Activated CD4-positive, alpha-beta memory T cell treated with anti-CD3 and anti-CD28 coated beads for 36 hours (primary cell): Measurements from ENCODE around the gene SIRT2. TPM values are rescaled to one million over a fixed set of nuclear protein-coding genes. Genes with fewer than 3 reads are reported as not detected.
A peak's percentile ranks its signal among the peaks of the same experiment; 100 is the strongest.

ENCODE experiments used
- CTCF ChIA-PET: fragments of 350-600 bp; sonication (Branson Sonifier 250); formaldehyde crosslinking; loops from one replicate; lab custom pipeline; 2021; ENCODE audit warnings: antibody characterized with exemption, inconsistent platforms; lab: Charles Lee
- POLR2A ChIA-PET: fragments of 350-600 bp; sonication (Branson Sonifier 250); formaldehyde crosslinking; loops from one replicate; lab custom pipeline; 2021; ENCODE audit warnings: antibody characterized with exemption; lab: Charles Lee
- DNase-seq: peaks from one replicate; pipeline ENCODE4 v3.0.0-alpha.2; 2020
- H3K27ac Mint-ChIP-seq: one replicate; pipeline ENCODE4 v1.8.0; 2021; ENCODE audit warnings: mixed read lengths
- H3K27me3 Mint-ChIP-seq: one replicate; pipeline ENCODE4 v1.8.0; 2021; ENCODE audit warnings: mixed read lengths
- H3K36me3 Mint-ChIP-seq: one replicate; pipeline ENCODE4 v1.8.0; 2021; ENCODE audit warnings: mixed read lengths
- H3K4me1 Mint-ChIP-seq: one replicate; pipeline ENCODE4 v1.8.0; 2021; ENCODE audit warnings: low read depth, mixed read lengths
- H3K4me3 Mint-ChIP-seq: one replicate; pipeline ENCODE4 v1.8.0; 2021; ENCODE audit warnings: mild to moderate bottlenecking, mixed read lengths
- H3K9me3 Mint-ChIP-seq: one replicate; pipeline ENCODE4 v1.8.0; 2021; ENCODE audit warnings: mixed read lengths
- intact Hi-C: fragments of 100-400 bp; cut with micrococcal nuclease; formaldehyde crosslinking; loops from one replicate; pipeline ENCODE4 v1.15.1; 2023
- total RNA-seq, 2 experiments: library from RNA; stranded (reverse); gene quantifications; one replicate each; pipeline ENCODE4 v1.2.3, GENCODE V29; 2021

Gene SIRT2
- total RNA-seq, 2 experiments from 2014 or later: 23.5 to 24.6 TPM

GRCh38 chr19:38839816-38840582, 59.4 kb downstream of the SIRT2 start:
- POLR2A ChIA-PET: interaction anchor here (0.6 to 1.5 kb wide), 4 partner anchors 7 to 9 kb away, joined by 3 to 9 read pairs (median 3); no protein-coding TSS in a partner anchor
- CTCF ChIA-PET: interaction anchor here (1.2 to 1.8 kb wide), 3 partner anchors 29 to 70 kb away, joined by 4 to 6 read pairs (median 4); no protein-coding TSS in a partner anchor
- peak; percentile 45 for DNase-seq
- no peaks in the 10 kb centered on the region for H3K27me3 Mint-ChIP-seq
- intact Hi-C loops: loop anchor here (5.0 kb wide), 1 partner anchor 203 kb away; no protein-coding TSS in a partner anchor
- peaks cover 72% of the 10 kb centered on the region for H3K4me1 Mint-ChIP-seq
- no peak overlapping the region for H3K4me3 Mint-ChIP-seq
- H3K36me3 Mint-ChIP-seq: peaks cover 79% of the 10 kb centered on the region
- H3K27ac Mint-ChIP-seq: peak overlapping the region; percentile 89
- no peaks in the 10 kb centered on the region for H3K9me3 Mint-ChIP-seq

DNA sequence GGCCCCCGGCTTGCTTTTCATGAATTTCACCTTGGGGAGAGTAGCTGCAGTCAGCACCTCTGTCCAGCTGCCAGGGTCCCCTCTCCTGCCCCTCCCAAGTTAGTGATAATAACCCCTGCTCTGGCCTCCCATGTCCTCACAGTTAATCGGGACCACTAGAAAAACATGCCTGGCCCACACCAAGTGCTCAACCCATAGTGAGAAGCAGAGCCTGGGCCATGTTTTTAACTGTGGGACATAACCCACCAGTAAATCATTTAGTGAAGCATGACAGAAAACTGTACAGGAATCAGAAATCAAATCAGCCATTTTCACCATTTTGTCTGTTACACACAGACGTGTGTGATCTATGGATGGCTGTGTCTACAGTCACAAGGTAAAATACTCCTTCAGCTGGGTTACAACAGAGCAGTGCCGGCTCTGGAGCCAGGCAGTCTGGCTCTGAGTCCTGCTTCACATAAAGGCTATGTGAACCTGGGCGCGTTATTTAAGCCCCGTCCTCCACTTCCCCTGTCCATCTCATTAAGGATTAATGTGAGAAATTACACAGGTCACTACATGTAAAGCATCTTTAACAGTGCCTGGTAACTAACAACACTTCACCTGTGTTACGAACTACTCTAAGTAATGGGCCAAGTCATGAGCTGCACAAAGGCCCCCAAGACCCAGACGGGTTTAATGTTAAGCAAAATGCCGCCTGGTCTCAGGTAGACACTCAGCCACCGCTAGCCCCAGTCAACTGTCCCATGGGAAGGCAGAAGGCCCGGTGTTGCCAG, 60.2 kb downstream of the SIRT2 start:
- intact Hi-C loops: loop anchor here (1.0 kb wide), 1 partner anchor 11 kb away; no protein-coding TSS in a partner anchor
- H3K27me3 Mint-ChIP-seq: no peaks in the 10 kb centered on the region
- peaks cover 72% of the 10 kb centered on the region for H3K36me3 Mint-ChIP-seq

DNA sequence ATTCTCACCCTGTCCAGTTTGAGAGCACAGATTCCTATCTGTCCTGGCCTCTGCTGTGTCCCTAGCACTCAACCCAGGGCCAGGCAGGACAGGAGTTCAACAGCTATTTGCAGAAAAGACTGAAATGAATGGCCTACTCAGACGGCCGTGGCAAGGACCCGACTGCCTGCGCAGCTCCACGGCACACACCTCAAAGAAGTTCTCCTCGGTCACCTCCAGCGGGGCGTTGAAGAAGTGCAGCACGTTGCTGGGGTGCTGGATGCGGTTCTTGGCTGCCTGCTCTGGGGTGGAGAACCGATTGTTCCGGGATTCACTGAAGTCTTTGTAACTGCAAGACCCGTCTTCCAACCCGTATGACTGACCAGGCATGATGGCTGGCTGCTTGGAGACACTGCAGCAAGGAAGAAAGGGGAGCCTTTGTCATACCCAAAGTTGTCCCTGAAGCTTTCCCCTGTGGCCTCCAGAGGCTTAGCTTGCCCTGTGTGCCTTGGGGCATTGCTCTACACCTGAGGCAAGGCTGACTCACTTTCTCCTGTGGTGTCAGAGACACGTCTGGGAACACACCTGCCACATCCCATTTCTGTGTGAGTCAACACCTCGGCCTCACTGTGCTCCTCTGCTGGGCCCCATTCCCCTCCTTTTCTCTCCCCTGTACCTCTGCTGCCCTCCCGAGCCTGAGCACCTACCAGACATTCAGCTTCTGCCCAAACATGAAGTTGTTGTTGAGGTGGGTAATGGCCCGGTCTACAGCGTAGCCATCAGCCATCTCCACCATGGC, 61.0 kb downstream of the SIRT2 start:
- no peak overlapping the region for H3K4me3 Mint-ChIP-seq
- peak overlapping the region; percentile 82 for H3K27ac Mint-ChIP-seq
- CTCF ChIA-PET: interaction anchor here (0.9 to 1.8 kb wide), 4 partner anchors 8 to 436 kb away, joined by 3 to 5 read pairs (median 4); partner anchors contain the start of gene FAM98C
- intact Hi-C loops: loop anchor here (1.0 kb wide), 1 partner anchor 12 kb away; no protein-coding TSS in a partner anchor
- peaks cover 59% of the 10 kb centered on the region for H3K4me1 Mint-ChIP-seq
- POLR2A ChIA-PET: interaction anchor here (1.0 to 2.2 kb wide), 4 partner anchors 9 to 14 kb away, joined by 3 to 11 read pairs (median 4); no protein-coding TSS in a partner anchor
- no peaks in the 10 kb centered on the region for H3K9me3 Mint-ChIP-seq
- no peaks in the 10 kb centered on the region for H3K27me3 Mint-ChIP-seq
- peak; percentile 87 for DNase-seq
- peaks cover 65% of the 10 kb centered on the region for H3K36me3 Mint-ChIP-seq

More for the DNA sequence above, 60.2 kb downstream of the SIRT2 start:
- CTCF ChIA-PET: interaction anchor here (1.8 kb wide), 1 partner anchor 30 kb away, joined by 4 read pairs; no protein-coding TSS in a partner anchor
- H3K4me3 Mint-ChIP-seq: no peak overlapping the region
- no peak for DNase-seq
- H3K27ac Mint-ChIP-seq: peak overlapping the region; percentile 82
- POLR2A ChIA-PET: interaction anchor here (0.6 to 2.2 kb wide), 5 partner anchors 7 to 13 kb away, joined by 3 to 11 read pairs (median 3); no protein-coding TSS in a partner anchor
- H3K4me1 Mint-ChIP-seq: peaks cover 65% of the 10 kb centered on the region
- no peaks in the 10 kb centered on the region for H3K9me3 Mint-ChIP-seq

DNA sequence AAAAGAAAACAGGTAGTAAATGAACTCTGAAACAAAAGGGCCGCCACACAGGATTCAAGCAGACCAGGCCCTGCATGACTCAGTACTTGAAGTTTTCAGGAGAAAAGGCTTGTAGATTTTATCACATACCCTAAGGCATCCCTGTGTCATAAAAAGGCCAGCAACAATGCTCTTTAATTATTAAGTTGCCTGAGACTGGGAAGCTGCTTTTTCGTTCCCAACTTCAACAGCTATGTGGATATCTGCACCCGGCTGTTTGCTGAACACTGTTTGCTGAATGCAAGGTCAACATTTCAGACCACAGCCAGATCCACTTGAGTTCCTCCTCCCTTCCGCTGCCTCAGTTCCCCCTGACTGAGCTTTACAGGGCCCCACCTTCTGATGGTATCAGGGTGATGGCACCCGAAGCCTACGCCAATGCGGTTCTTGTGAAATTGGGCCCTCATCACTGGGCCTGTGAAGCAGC, 61.7 kb downstream of the SIRT2 start:
- Mint-ChIP-seq H3K4me3 (no peak overlapping the region), H3K27ac (peak overlapping the region; percentile 82), H3K4me1 (peaks cover 52% of the 10 kb centered on the region), H3K36me3 (peaks cover 58% of the 10 kb centered on the region), H3K9me3 (no peaks in the 10 kb centered on the region), H3K27me3 (no peaks in the 10 kb centered on the region)
- CTCF ChIA-PET: interaction anchor here (0.9 to 1.6 kb wide), 3 partner anchors 9 to 435 kb away, joined by 3 to 5 read pairs (median 4); partner anchors contain the start of gene FAM98C
- POLR2A ChIA-PET: interaction anchor here (1.4 to 2.2 kb wide), 2 partner anchors 14 to 15 kb away, joined by 5 to 11 read pairs; no protein-coding TSS in a partner anchor
- DNase-seq: no peak
- intact Hi-C loops: loop anchor here (1.0 kb wide), 1 partner anchor 13 kb away; no protein-coding TSS in a partner anchor

GRCh38 chr19:38836983-38837626, 62.3 kb downstream of the SIRT2 start:
- DNase-seq: no peak
- Mint-ChIP-seq H3K9me3 (no peaks in the 10 kb centered on the region), H3K36me3 (peaks cover 52% of the 10 kb centered on the region), H3K27me3 (no peaks in the 10 kb centered on the region), H3K27ac (peak overlapping the region; percentile 74), H3K4me1 (peaks cover 48% of the 10 kb centered on the region), H3K4me3 (no peak overlapping the region)
- POLR2A ChIA-PET: interaction anchor here (1.4 to 2.2 kb wide), 2 partner anchors 14 to 16 kb away, joined by 5 to 11 read pairs; no protein-coding TSS in a partner anchor
- CTCF ChIA-PET: interaction anchor here (0.9 to 1.6 kb wide), 3 partner anchors 9 to 434 kb away, joined by 3 to 5 read pairs (median 4); partner anchors contain the start of gene FAM98C
- intact Hi-C loops: no loop called here

- intact Hi-C loops: no loop called here
- Mint-ChIP-seq H3K9me3 (no peaks in the 10 kb centered on the region), H3K36me3 (peaks cover 46% of the 10 kb centered on the region), H3K4me1 (peaks cover 45% of the 10 kb centered on the region), H3K27ac (peak overlapping the region; percentile 66), H3K4me3 (no peak overlapping the region), H3K27me3 (no peaks in the 10 kb centered on the region)
- no peak for DNase-seq
- ChIA-PET POLR2A (no interaction called here), CTCF (no interaction called here)
Measured at GRCh38 chr19:38836159-38836982, 63.0 kb downstream of the SIRT2 start.

- DNase-seq: no peak
- ChIA-PET POLR2A (interaction anchor here (1.4 kb wide), 1 partner anchor 12 kb away, joined by 5 read pairs; no protein-coding TSS in a partner anchor), CTCF (interaction anchor here (0.7 to 2.8 kb wide), 2 partner anchors 35 to 96 kb away, joined by 3 to 7 read pairs; partner anchors contain the start of genes MRPS12 and SARS2)
- Mint-ChIP-seq H3K4me3 (no peak overlapping the region), H3K4me1 (peaks cover 37% of the 10 kb centered on the region), H3K9me3 (no peaks in the 10 kb centered on the region), H3K27ac (peak overlapping the region; percentile 66), H3K36me3 (peaks cover 39% of the 10 kb centered on the region), H3K27me3 (no peaks in the 10 kb centered on the region)
- intact Hi-C loops: loop anchor here (5.0 kb wide), 3 partner anchors 33 to 97 kb away; no protein-coding TSS in a partner anchor
Measured at GRCh38 chr19:38834590-38834989, 64.8 kb downstream of the SIRT2 start.

DNA sequence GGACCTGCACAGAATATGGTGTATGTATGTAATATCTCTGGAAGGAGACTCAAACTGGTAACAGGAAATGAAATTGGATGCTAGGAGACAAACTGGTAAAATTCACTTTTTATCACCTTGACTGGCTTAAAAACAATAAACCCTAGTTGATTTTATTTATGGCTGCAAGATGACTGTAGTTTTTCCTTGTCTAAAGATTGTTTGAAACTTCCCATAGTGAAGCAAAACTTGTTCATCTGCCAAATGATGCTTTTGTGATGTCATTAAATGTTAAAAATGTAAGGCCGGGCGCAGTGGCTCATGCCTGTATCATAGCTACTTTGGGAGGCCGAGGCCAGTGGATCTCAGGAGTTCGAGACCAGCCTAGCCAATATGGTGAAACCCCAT, 65.3 kb downstream of the SIRT2 start:
- Mint-ChIP-seq H3K4me1 (peaks cover 32% of the 10 kb centered on the region), H3K36me3 (peaks cover 37% of the 10 kb centered on the region), H3K9me3 (no peaks in the 10 kb centered on the region), H3K4me3 (no peak overlapping the region), H3K27me3 (no peaks in the 10 kb centered on the region), H3K27ac (peak overlapping the region; percentile 51)
- CTCF ChIA-PET: interaction anchor here (2.8 kb wide), 1 partner anchor 97 kb away, joined by 7 read pairs; the partner anchor contains the start of genes MRPS12 and SARS2
- POLR2A ChIA-PET: interaction anchor here (1.4 kb wide), 1 partner anchor 12 kb away, joined by 5 read pairs; no protein-coding TSS in a partner anchor
- no peak for DNase-seq
- intact Hi-C loops: loop anchor here (5.0 kb wide), 3 partner anchors 33 to 97 kb away; no protein-coding TSS in a partner anchor

DNA sequence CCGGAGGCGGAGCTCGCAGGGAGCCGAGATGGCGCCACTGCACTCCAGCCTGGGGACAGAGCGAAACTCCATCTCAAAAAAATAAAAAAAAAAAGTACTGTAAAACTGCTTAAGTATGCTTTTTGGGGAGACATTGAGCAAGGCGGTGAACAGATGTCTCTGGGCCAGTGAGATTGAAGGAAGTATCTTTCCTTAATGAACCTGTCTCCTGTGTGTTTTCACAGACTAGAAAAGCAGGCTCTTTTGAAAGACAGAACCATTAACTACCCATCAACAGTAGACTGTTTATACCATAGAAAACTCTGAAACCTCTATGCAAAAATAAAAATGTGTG, 66.4 kb downstream of the SIRT2 start:
- Mint-ChIP-seq H3K4me3 (no peak overlapping the region), H3K36me3 (peaks cover 33% of the 10 kb centered on the region), H3K27ac (no peak overlapping the region), H3K27me3 (no peaks in the 10 kb centered on the region), H3K9me3 (no peaks in the 10 kb centered on the region), H3K4me1 (peaks cover 22% of the 10 kb centered on the region)
- intact Hi-C loops: loop anchor here (5.0 kb wide), 3 partner anchors 34 to 96 kb away; no protein-coding TSS in a partner anchor
- ChIA-PET CTCF (interaction anchor here (2.8 kb wide), 1 partner anchor 98 kb away, joined by 7 read pairs; the partner anchor contains the start of genes MRPS12 and SARS2), POLR2A (interaction anchor here (1.2 to 1.6 kb wide), 2 partner anchors 16 to 19 kb away, joined by 5 to 7 read pairs; no protein-coding TSS in a partner anchor)
- DNase-seq: no peak
